A673 (cell line): ENCODE measurements around the gene COL11A1. TPM values are rescaled to one million over a fixed set of nuclear protein-coding genes. Genes with fewer than 3 reads are reported as not detected.

Experiments used
- BruUV-seq: library from RNA; stranded (reverse); fragments of 400-500 nt; replicated peaks from 2 replicates; lab custom pipeline; 2021; lab: Mats Ljungman, UMichigan
- CTCF ChIA-PET: fragments of 300-600 bp; sonication (Branson Sonifier 250); formaldehyde crosslinking; loops from one replicate; lab custom pipeline; 2022; ENCODE audit warnings: antibody characterized with exemption; lab: Charles Lee
- POLR2A ChIA-PET: fragments of 300-600 bp; sonication (Branson Sonifier 250); formaldehyde crosslinking; loops from one replicate; lab custom pipeline; 2022; ENCODE audit warnings: antibody characterized with exemption; ENCODE audit not compliant: low non-redundant PET; lab: Charles Lee
- DNase-seq: peaks from one replicate; pipeline ENCODE4 v3.0.0-alpha.2; 2015; ENCODE audit warnings: low spot score
- H3K27ac ChIP-seq: fragments of 200-600 bp; sonication (generic); 2 replicates; pipeline ENCODE4 v1.5.1; 2016; ENCODE audit warnings: mixed run types, low read depth, mild to moderate bottlenecking, mixed read lengths, antibody characterized with exemption, low read length; ENCODE audit not compliant: poor library complexity, severe bottlenecking
- H3K27me3 ChIP-seq: fragments of 200-600 bp; sonication (generic); replicated peaks from 2 replicates; pipeline ENCODE4 v1.6.1; 2017; ENCODE audit warnings: mixed run types, low read depth, mild to moderate bottlenecking, mixed read lengths, antibody characterized with exemption, low read length; ENCODE audit not compliant: insufficient read depth, poor library complexity
- H3K36me3 ChIP-seq: fragments of 200-600 bp; sonication (generic); 2 replicates; pipeline ENCODE4 v1.6.1; 2016; ENCODE audit warnings: mixed run types, mild to moderate bottlenecking, mixed read lengths, antibody characterized with exemption, low read length; ENCODE audit not compliant: insufficient read depth, poor library complexity, severe bottlenecking
- H3K4me1 ChIP-seq: fragments of 200-600 bp; sonication (generic); 2 replicates; pipeline ENCODE4 v1.6.1; 2017; ENCODE audit warnings: mixed run types, mild to moderate bottlenecking, mixed read lengths, antibody characterized with exemption, low read length; ENCODE audit not compliant: insufficient read depth, poor library complexity, severe bottlenecking
- H3K4me3 ChIP-seq: fragments of 200-600 bp; sonication (generic); 2 replicates; pipeline ENCODE4 v1.5.1; 2016; ENCODE audit warnings: low read depth, mixed run types, mild to moderate bottlenecking, mixed read lengths, low read length; ENCODE audit not compliant: poor library complexity, severe bottlenecking
- H3K9me3 ChIP-seq: fragments of 200-600 bp; sonication (generic); 2 replicates; pipeline ENCODE4 v1.6.1; 2016; ENCODE audit warnings: mixed run types, low read depth, mild to moderate bottlenecking, mixed read lengths, antibody characterized with exemption, low read length; ENCODE audit not compliant: poor library complexity, severe bottlenecking
- EZH2 ChIP-seq: fragments of 200-600 bp; sonication (generic); IDR thresholded peaks from 2 replicates; pipeline ENCODE4 v1.6.1; 2017; ENCODE audit warnings: borderline replicate concordance, low read depth, mild to moderate bottlenecking, mixed read lengths, antibody characterized with exemption, low read length; ENCODE audit not compliant: poor library complexity, severe bottlenecking
- intact Hi-C: fragments of 100-400 bp; cut with micrococcal nuclease; formaldehyde crosslinking; loops from one replicate; pipeline ENCODE4 v1.10.0; 2022; ENCODE audit not compliant: unreplicated experiment
- total RNA-seq: library from RNA; stranded (reverse); gene quantifications from 2 replicates; pipeline ENCODE4 v1.2.3, GENCODE V29; 2021
- TF ChIP-seq, protein P1 (sequence below): fragments of 300-800, 200-600 bp; sonication (generic); conservative IDR thresholded peaks from 2 replicates; pipeline ENCODE4 v1.5.1; 2017; ENCODE audit warnings: low read depth, mild to moderate bottlenecking, antibody characterized with exemption, low read length, moderate library complexity, mixed read lengths

The COL11A1 gene
- total RNA-seq, 1 experiment from 2014 or later: 0.37 TPM

DNA sequence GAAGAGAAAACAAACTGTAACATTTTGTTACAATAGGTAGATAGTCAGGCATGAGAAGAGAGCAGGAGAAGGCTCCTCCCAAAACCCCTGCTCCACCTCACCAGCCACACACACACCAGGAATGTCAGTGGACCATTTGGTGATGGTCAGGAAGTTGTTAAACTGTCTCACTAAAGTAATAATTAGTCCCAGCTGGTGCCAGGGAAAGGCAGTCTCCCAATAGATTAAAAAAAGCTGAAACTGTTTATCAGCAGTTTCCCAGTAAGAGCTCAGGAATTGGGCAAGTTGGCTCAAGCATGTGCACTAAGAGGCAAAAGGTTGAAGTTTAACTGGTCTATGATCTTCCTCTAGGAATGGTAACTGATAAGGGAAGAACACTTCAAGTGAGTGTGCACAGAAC lies 249.6 kb downstream of the COL11A1 start:
- ChIA-PET CTCF (no interaction called here), POLR2A (no interaction called here)
- DNase-seq: peak; percentile 73
- Histone ChIP-seq H3K27me3 (no peaks in the 10 kb centered on the region), H3K4me1 (peaks cover 12% of the 10 kb centered on the region), H3K9me3 (no peaks in the 10 kb centered on the region), H3K36me3 (no peaks in the 10 kb centered on the region), H3K27ac (no peak overlapping the region), H3K4me3 (no peak overlapping the region)
- BruUV-seq: no TSS peak
- no peak for TF ChIP-seq EZH2
- TF ChIP-seq, protein P1, sequence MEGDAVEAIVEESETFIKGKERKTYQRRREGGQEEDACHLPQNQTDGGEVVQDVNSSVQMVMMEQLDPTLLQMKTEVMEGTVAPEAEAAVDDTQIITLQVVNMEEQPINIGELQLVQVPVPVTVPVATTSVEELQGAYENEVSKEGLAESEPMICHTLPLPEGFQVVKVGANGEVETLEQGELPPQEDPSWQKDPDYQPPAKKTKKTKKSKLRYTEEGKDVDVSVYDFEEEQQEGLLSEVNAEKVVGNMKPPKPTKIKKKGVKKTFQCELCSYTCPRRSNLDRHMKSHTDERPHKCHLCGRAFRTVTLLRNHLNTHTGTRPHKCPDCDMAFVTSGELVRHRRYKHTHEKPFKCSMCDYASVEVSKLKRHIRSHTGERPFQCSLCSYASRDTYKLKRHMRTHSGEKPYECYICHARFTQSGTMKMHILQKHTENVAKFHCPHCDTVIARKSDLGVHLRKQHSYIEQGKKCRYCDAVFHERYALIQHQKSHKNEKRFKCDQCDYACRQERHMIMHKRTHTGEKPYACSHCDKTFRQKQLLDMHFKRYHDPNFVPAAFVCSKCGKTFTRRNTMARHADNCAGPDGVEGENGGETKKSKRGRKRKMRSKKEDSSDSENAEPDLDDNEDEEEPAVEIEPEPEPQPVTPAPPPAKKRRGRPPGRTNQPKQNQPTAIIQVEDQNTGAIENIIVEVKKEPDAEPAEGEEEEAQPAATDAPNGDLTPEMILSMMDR: no peak
- intact Hi-C loops: no loop called here

DNA sequence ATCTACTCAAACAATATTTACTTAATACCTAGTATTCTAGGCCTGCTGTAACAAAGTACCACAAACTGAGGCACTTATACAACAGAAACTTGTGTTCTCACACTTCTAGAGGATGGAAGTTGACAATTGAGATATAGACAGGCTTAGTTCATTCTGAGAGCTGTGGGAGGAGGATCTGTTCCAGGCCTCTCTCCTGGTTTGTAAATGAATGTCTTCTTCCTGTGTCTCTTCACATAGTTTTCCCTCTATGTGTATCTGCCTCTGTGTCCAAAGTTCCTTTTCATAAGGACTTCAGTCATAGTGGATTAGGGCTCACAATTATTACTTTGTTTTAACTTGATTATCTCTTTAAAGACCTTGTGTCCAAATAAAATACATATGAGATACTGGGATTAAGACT lies 251.1 kb downstream of the COL11A1 start:
- Histone ChIP-seq H3K27ac (no peak overlapping the region), H3K36me3 (no peaks in the 10 kb centered on the region), H3K9me3 (no peaks in the 10 kb centered on the region), H3K4me3 (no peak overlapping the region), H3K4me1 (peaks cover 12% of the 10 kb centered on the region), H3K27me3 (no peaks in the 10 kb centered on the region)
- CTCF ChIA-PET: no interaction called here
- DNase-seq: no peak
- TF ChIP-seq EZH2: no peak
- TF ChIP-seq, protein P1: no peak
- intact Hi-C loops: no loop called here
- no TSS peak for BruUV-seq
- POLR2A ChIA-PET: no interaction called here

DNA sequence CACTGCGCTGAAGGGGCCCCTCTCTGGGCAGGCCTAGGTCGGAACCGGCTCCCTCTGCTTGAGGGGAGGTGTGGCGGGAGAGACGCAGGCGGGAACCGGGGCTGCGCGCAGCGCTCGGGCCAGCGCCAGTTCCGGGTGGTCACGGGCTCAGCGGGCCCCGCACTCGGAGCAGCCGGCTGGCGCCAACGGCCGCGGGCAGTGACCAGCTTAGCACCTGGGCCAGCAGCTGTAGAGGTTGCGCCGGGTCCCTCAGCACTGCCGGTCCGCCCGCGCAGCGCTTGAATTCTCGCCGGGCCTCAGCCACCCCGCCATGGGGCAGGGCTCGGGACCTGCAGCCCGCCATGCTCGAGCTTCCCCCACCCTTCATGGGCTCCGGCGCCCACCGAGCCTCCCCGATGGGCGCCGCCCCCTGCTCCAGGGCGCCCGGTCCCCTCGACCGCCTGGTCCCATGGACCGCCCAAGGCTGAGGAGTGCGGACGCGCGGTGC lies 254.6 kb downstream of the COL11A1 start:
- H3K27ac ChIP-seq: no peak overlapping the region
- CTCF ChIA-PET: no interaction called here
- H3K4me1 ChIP-seq: peaks cover 5% of the 10 kb centered on the region
- no TSS peak for BruUV-seq
- intact Hi-C loops: no loop called here
- no peaks in the 10 kb centered on the region for H3K36me3 ChIP-seq
- TF ChIP-seq, protein P1: no peak
- TF ChIP-seq EZH2: no peak
- H3K9me3 ChIP-seq: no peaks in the 10 kb centered on the region
- H3K27me3 ChIP-seq: no peaks in the 10 kb centered on the region
- DNase-seq: no peak
- POLR2A ChIA-PET: no interaction called here
- H3K4me3 ChIP-seq: no peak overlapping the region
